ENCODE data around the gene ADGRV1. TPM values are rescaled to one million over a fixed set of nuclear protein-coding genes. Genes with fewer than 3 reads are reported as not detected.
A peak's percentile ranks its signal among the peaks of the same experiment; 100 is the strongest.
"Not testable (repeated sequence)": the region's sequence is repeated elsewhere in the genome, so short reads cannot be mapped to it uniquely, and the experiment has no call there.

ADGRV1 gene
- polyA plus RNA-seq, 1 donor, result 1.1 TPM

DNA sequence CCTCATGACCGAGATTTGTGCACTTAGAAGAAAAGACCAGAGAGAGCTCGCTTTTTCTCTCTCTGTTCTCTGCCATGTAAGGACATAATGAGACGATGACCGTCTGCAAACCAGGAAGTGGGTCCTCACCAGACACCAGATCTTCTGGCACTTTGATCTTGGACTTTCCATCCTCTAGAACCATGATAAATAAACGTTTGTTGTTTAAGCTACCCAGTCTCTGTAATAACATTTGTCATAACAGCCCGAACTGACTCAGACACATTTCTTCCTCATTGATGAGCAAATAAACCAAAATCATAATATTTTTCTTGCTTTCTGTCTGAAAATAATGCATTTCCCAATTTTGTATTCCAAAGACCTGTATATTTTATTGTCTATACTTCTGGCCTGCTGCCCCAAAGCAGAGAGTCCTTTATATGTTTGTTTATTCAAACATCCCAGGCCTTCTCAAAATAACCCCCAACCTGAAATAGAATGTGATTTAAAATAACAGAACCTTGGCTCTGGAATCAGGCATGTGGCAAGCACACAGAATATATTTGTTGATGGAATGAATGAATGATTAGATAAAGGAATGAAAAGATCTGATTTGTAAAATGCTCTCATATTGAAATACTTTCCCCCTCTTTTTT is 396.5 kb downstream of the ADGRV1 start:
- no peak for DNase-seq

DNA sequence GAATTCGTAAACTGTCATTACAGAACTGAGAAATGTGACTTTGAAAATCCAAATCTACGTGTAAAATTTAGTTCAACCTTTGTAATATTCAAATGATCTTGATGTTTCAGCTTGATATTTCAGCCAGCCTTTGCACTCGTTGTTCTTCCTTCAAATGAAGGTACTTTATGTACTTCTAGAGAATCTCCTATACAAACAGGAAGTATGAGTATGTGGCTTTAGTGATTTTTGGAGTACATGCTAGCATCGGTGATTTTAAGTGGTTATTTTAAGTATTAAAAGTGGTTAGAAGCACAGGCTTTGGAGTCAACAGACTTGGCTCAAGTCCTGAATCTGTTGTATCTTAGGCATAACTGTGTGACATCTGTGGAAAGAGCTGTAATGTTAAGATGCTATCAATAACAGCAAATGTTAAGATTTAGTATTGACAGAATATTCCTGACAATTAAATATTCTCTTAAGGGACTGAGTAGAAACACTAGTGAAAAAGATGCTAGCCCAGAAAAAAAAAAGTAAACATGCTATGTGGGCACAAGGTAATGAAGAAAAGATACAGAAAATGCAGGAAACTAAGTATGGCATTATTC is 398.0 kb downstream of the ADGRV1 start:
- no peak for DNase-seq

DNA sequence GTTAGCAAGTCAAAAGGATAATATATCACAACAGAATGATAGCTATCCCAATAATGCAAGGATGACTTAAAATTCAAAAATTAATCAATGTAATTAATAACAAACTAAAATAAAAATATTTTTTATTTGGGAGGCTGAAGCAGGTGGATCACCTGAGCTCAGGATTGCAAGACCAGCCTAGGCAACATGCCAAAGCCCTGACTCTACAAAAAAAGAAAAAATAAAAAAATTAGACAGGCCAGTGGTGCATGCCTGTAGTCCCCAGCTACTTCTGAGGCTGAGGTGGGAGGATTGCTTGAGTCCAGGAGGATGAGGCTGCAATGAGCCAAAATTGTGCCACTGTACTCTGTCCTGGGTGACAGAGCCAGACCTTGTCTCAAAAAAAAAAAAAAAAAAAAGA is 399.3 kb downstream of the ADGRV1 start:
- DNase-seq, result no peak

DNA sequence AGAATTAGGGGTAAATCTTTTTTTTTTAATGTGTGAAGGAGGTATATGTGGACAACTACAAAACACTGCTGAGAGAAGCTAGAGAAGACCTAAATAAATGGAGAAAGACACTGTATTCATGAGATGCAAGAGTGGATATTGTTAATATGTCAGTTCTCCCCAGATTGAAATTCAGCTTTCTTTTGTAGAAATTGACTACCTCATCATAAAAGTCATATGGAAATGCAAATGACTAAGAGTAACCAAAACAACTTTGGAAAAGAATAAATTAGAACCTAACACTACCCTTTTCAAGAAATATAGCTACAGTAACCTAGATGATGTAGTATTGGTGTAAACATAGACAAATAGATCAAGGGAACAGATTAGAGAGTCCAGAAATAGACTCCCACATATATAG is 400.7 kb downstream of the ADGRV1 start:
- no peak for DNase-seq

DNA sequence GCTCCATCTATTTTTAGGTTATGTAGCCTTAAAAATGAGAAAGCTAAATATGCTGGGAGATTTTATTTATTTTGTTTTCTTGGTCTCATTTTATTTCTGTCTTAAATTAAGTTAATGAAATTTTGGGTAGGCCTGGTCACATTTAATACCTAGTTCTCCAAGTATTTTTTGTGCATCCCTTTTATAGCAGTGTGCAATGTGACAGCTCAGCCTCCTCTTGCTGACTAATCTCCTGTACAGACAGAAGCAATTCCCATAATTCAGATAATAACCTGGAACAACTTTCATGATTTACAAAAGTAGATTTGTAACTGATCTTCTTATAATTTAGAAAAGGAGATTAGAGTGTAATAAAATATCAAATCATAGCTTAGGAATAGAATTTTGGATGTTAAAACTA is 403.9 kb downstream of the ADGRV1 start:
- no peak for DNase-seq

DNA sequence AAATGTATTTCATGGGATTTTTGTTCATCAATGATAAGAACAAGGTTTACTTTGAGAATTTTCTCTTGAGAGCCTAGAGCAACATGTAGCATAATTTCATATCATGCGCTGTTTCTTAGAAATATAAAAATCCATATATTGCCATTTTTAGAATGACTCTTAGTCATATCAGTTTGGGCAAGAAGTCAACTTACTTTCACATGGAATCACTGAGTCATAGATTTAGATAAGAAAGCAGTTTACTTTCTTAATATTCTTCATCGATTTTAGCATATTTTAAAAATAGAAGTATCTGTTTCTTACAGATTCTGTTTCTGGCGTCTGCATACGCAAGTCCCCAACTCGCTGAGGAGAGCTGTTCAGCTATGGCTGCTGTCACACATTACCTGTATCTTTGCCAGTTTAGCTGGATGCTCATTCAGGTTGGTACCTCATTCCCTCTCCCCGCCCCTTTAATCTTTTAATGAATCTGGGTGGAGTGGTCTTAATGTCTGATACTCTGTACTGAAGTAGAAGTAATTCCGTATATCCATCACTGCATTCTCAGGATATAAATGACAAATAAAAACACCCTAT is 406.6 kb downstream of the ADGRV1 start:
- DNase-seq, result no peak

DNA sequence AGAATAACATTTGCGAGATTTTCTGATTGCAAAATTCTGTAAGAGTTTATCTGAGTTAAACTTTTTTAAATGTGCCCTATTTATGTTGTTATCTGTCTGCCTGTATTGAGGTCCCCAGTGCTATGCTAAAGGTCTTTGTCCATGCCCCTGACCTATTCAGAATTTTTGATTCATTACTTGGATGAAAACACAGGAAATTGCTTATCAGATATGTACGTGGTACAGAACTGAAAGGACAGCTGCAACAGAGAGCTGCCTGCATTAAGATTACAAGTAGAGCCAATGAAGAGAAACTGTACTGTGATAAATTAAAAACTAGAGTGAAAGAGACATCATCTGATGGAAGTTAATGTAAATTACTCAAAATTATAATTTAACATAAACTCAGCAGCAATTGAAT is 408.8 kb downstream of the ADGRV1 start:
- no peak for DNase-seq

DNA sequence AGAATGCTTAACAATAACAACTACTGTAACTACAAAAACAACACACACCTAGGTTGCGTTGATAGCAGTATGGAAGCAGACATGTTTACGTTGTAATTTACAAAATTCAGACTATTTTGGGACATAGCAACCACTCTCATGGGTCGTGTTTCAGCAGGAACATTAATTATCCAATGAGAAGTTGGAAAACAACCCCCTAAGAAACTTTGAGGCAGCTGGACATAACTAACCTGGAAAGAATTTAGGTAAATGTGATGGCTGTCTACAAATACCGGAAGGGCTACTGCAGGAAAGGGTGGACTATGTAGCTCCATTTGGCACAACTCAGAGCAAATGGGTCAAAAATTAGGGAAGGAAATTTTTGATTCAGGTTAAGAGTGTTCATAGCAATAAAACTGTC is 409.3 kb downstream of the ADGRV1 start:
- DNase-seq, result no peak

DNA sequence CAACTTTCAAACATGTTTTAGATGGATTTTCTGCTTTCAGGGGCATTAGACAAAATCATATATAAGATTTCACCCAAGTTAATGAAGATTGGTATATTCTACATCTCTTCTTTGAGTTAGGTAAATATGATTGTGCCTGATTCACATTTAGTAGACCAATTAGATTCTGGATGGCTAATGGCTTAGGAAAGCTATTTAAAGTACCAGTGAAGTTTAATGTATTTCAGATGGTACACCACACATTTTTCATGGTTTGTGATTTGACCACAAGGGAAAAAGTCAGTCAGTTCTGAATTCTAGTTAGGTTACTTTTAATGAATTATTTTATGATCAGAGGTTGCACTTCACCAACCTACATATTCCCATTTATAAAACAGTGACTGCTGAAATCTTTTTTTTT is 409.7 kb downstream of the ADGRV1 start:
- no peak for DNase-seq

DNA sequence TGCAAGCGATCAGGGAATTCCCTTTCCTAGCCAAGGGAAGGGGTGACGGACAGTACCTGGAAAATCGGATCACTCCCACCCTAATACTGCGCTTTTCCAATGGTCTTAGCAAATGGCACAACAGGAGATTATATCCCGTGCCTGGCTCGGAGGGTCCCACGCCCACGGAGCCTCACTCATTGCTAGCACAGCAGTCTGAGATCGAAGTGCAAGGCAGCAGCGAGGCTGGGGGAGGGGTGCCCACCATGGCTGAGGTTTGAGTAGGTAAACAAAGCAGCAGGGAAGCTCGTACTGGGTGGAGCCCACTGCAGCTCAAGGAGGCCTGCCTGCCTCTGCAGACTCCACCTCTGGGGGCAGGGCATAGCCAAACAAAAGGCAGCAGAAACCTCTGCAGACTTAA is 411.3 kb downstream of the ADGRV1 start:
- DNase-seq, result not testable (repeated sequence)

DNA sequence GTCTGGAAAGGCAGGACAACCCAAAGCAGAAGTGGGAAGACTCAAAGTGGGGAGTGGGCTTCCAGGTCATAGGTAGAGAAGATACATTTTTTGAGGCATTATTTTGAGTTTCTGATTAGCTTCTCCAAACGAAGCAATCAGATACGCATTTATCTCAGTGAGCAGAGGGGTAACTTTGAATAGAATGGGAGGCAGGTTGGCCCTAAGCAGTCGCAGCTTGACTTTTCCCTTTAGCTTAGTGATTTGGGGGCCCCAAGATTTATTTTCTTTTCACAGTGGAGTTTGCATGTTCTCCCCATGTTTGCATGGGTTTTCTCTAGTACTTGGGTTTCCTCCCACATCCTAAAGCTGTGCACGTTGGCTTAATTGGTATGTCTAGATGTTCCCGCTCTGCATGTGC is 422.6 kb downstream of the ADGRV1 start:
- DNase-seq, result no peak

DNA sequence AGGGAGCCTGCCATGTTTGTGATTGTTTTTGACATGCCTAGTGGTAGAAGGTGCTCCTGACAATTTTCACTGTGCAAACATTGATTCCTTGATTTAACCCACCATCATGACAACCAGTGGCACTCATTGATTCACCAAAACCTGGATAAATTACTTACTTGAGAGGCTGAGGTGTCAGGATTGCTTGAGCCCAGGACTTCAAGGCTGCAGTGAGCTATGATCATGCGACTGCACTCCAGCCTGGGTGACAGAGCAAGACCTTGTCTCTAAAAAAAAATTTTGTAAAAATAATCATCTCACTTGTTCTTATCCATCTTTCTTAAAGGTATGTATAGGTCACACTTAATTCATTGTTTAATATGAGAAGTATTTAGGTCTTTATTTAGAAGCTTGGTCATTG is 423.2 kb downstream of the ADGRV1 start:
- no peak for DNase-seq

DNA sequence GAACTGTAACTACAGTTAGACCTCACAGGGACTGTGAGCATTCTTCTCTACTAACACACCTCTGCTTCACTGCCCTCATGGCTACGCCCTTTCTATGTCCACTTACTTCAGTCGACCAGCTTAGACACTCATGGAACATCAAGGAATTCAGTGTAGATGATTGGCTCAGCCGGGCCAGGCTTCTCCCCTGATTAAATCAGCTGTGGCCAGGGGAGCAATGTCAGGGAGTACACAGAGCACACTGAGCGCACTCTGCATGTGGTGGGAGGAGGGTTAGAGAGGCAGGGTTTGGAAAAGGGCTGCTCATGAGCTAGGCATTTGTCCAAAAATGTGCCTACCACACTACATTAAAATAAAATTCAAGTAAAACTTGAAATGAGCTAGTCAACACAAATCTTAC is 424.0 kb downstream of the ADGRV1 start:
- no peak for DNase-seq

DNA sequence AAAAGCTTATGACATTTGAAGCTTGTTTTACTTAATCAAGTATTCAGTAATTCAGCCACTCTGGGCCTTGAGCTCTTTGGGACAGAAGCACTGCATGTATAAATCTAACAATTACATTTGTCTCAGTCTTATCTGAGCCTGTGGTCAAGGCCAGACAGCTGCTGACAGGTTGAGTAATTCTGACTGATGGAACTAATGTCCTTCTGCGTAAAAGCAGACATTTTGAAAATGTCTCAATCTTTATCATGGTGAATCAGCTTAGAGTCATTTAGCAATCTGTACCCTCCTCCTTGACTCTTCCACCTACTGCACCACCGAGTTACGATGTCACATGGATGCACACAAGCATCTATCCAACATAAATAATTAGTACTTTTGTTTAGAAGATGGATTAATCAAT is 424.6 kb downstream of the ADGRV1 start:
- no peak for DNase-seq

DNA sequence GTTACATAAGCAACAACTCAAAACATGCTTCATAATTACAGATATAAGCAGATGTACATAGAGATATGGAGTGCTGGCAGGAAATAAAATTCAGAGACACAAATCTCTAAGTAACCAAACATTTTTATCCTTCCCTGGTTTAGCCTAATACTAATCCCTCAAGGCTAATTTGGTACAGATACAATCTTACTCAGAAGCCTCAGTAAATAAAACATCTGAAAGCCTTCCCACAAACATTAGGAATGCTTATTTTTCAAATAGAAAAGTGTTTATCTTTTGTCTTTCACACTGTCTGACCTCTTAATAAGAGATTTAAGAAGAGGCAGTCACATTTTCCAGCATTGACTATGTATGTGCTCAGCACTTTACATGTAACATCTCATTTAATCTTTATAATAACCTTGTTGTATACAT is 425.1 kb downstream of the ADGRV1 start:
- no peak for DNase-seq

DNA sequence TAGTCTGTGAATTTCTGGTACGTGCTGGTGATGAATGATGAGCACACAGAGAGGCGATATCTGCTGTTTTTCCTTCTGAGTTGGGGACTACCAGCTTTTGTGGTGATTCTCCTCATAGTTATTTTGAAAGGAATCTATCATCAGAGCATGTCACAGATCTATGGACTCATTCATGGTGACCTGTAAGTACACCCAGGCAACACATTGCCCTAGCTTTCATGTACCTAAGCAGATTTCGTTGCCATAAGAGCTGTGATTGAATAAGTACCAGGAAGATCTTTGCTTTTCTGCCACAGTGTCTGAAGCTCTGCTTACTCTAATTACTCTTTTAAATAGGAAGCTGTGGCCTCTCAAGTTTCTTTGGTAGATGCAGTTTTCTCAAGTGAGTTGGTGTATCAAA is 426.7 kb downstream of the ADGRV1 start:
- no peak for DNase-seq

DNA sequence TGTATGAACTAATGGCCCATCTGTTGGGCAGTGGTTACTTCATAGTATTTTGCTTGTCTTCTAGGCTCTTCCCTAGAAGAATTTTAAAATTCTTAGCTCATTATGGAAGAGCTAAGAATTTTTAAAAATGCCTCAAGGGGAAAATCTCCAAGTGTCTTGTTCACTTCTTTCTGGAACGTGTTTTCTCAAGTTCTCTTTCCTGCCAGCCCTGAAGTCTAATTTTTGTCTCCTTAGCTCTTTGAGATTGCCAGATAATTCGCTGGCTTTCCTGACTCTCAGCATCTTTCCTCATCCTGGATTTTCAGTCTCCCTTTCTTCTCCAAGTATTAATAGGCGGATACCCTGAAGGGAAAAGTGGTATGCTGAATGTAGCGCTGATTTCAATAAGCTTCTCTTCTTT is 429.1 kb downstream of the ADGRV1 start:
- peak; percentile 25 for DNase-seq

DNA sequence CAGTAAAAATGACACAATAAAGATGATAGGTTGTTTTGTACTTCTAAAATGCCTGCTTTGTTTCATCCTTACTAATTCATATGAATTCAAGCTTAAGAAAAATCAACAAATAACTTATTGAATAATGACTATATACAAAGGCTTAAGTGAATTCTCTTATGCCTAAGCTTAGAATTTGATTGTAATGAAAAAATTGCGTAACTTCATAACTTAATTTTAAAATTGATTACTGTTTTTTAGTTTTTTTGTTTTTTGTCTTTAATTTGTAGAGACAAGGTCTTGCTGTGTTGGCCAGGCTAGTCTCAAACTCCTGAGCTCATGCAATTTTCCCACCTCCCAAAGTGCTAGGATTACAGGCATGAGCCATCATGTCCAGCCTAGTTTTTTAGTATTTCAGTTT is 432.6 kb downstream of the ADGRV1 start:
- DNase-seq, result no peak

DNA sequence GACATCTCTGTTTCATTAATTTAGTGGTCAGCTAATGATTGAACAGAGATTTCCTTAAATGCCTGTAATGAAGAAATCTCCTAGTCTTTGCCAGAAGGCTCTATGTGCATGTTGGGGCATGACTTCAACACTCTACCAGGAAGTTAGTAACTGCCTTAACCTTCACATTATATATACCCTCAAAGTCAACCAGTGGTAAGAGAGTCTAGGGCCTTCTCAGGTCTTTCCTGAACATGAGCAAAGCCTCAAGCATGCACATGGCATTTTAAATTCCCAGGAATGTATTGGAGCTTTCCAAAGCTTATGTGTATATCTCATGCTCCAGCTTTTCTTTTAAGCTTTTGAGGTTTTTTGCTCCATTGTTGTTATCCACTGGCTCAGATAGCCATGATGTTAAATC is 436.2 kb downstream of the ADGRV1 start:
- DNase-seq, result no peak

DNA sequence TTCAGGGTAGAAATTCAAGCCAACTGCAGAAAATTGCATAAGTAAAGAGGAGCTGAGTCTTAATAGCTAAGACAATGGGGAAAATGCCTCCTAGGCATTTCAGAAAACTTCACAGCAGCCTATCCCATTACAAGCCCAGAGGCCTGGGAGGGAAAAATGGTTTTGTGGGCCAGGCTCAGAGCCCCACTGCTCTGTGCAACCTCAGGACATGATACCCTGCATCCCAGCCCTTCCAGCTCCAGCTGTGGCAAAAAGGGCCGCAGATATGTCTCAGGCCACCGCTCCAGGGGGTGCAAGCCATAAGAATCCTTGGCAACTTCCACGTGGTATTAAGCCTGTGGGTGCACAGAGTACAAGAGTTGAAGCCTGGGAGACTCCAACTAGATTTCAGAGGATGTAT is 437.5 kb downstream of the ADGRV1 start:
- DNase-seq, result no peak

DNA sequence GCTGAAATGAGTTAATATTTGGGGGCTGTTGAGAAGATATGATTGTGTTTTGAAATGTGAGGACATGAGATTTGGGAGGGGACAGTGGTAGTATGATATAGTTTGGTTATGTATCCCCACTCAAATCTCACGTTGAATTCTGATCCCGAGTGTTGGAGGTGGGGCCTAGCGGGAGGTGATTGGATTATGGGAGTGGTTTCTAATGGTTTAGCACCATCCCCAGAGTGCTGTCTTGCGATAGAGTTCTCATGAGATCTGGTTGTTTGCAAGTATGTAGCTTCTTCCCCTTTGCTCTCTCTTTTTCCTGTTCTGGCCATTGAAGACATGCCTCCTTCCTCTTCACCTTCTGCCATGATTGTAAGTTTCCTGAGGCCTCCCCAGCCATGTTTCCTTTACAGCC is 438.5 kb downstream of the ADGRV1 start:
- no peak for DNase-seq

DNA sequence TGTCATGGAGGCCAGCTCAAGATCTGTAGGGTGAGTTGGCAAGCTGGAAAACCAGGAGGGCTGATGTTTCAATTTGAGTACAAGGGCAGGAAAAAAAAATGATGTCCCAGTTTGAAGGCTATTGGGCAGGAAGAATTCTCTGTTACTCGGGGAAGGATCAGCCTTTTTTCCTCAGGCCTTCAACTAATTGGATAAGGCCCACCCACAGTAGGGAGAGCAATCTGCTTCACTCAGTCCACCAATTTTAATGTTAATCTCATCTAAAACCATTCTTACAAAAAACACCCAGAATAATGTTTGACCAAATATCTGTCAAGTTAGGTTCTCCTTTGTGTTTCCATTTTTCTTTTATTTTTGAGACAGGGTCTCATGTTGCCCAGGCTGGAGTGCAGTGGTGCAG is 442.1 kb downstream of the ADGRV1 start:
- no peak for DNase-seq

DNA sequence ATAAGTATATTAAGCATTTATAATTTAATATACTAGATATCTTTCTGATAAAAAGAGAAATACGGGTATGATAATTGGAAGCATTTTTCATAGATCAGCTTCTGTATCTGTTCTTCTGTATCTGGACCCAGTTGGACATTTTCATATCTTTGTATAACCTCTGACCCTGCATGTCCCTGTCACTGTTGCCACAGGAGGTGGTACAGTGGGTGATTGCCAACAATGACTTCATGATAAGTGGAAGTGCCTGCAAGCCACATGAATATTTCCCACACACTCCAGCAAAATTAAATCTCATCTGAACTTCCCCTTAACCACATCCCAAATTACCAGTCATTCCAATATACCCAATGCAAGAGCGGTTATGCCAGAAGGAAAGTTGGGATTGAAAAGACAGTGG is 448.1 kb downstream of the ADGRV1 start:
- no peak for DNase-seq

DNA sequence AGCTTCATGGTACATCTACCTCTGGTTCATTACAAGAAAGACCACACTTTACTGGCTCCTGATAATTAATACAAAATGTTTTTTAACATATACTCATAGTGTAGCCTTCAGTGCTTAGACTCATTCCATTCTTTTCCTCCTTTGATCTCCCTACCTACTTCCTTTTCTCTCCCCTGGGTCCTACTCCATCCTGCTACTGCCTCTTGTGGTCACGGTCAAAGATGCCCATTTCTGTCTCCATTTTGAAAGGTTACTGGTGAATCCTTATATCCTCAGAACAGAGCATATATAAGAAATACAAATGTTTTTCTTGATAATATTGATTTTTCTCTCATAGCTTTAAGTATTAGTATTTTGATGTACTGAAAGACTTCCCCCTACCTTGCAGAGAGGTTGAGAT is 448.7 kb downstream of the ADGRV1 start:
- DNase-seq, result no peak
